A549 (cell line): ENCODE results near the gene ANO4. TPM values are rescaled to one million over a fixed set of nuclear protein-coding genes. Genes with fewer than 3 reads are reported as not detected.

Experiments used
- ATAC-seq, 2 experiments: fragments of 200-7000 bp in 1 of 2; fragments of >200 bp in 1 of 2; cut with Nextera tagmentation in 1 of 2; cut with Tn5 transposase in 1 of 2; 3 replicates each; pipeline versions ENCODE4 v1.8.0 to v1.9.1; 2018 to 2020; ENCODE audit warnings: mild to moderate bottlenecking in 1 of 2, moderate library complexity in 1 of 2
- CTCF ChIA-PET: fragments of 300-600 bp; sonication (Branson Sonifier 250); formaldehyde crosslinking; extraction: SDS; loops from one replicate; lab custom pipeline; 2021; ENCODE audit warnings: antibody characterized with exemption, inconsistent platforms; lab: Yijun Ruan, JAX
- POLR2A ChIA-PET: fragments of 350-600 bp; formaldehyde crosslinking; extraction: SDS; loops from one replicate; lab custom pipeline; 2021; ENCODE audit warnings: antibody characterized with exemption, inconsistent platforms; lab: Yijun Ruan, JAX
- DNase-seq, 2 experiments: peaks; one replicate each; pipeline versions ENCODE4 v3.0.0 to v3.0.0-alpha.2; 2011 to 2016; ENCODE audit warnings: low read depth in 1 of 2, low spot score in 1 of 2
- FAIRE-seq: peaks from 2 replicates; lab custom pipeline; 2011; peaks lifted over from hg19 to GRCh38; lab: Jason Lieb, UNC
- H3K27ac ChIP-seq, 2 experiments: fragments of >200 bp; sonication (Bioruptor Twin); formaldehyde crosslinking; 3 replicates each; pipeline ENCODE4 v1.5.1; 2016 to 2017
- H3K4me1 ChIP-seq: fragments of >200 bp; sonication (Bioruptor Twin); formaldehyde crosslinking; 3 replicates; pipeline ENCODE4 v1.6.1; 2016
- H3K4me2 ChIP-seq: fragments of >200 bp; sonication (Bioruptor Twin); formaldehyde crosslinking; 3 replicates; pipeline ENCODE4 v1.6.1; 2016
- H3K4me3 ChIP-seq: fragments of >200 bp; sonication (Bioruptor Twin); formaldehyde crosslinking; 3 replicates; pipeline ENCODE4 v1.5.1; 2016
- H3K9me3 ChIP-seq: fragments of >200 bp; sonication (Bioruptor Twin); formaldehyde crosslinking; 3 replicates; pipeline ENCODE4 v1.6.1; 2016
- CBX2 ChIP-seq: fragments of 200-600 bp; sonication (generic); IDR thresholded peaks from 2 replicates; pipeline ENCODE4 v1.6.1; 2016; ENCODE audit warnings: low read depth, mild to moderate bottlenecking, borderline replicate concordance
- EHMT2 ChIP-seq: fragments of 200-600 bp; sonication (generic); IDR thresholded peaks from 2 replicates; pipeline ENCODE4 v1.6.1; 2016; ENCODE audit warnings: antibody characterized with exemption, low read depth, mild to moderate bottlenecking, moderate library complexity
- EP300 ChIP-seq, 2 experiments: fragments of >200 bp; sonication (Bioruptor Twin); formaldehyde crosslinking; IDR thresholded peaks; 2 replicates in 1 of 2; 3 replicates in 1 of 2; pipeline ENCODE4 v1.6.1; 2016 to 2017
- FOSB ChIP-seq: fragments of 250-450 bp; sonication (Bioruptor Pico); IDR thresholded peaks from 2 replicates; pipeline ENCODE4 v1.5.0; 2020; ENCODE audit warnings: mild to moderate bottlenecking, moderate library complexity
- FOSL2 ChIP-seq, 2 experiments: fragments of 450-650 bp in 1 of 2; fragments of >200 bp in 1 of 2; sonication (Bioruptor Twin) in 1 of 2; formaldehyde crosslinking; IDR thresholded peaks; 2 replicates each; pipeline versions ENCODE4 v1.5.0 to v1.6.1; 2016 to 2020; ENCODE audit warnings: mild to moderate bottlenecking in 1 of 2, moderate library complexity in 1 of 2
- JUN ChIP-seq, 2 experiments: fragments of >200 bp; sonication (Bioruptor Twin); formaldehyde crosslinking; IDR thresholded peaks; 2 replicates in 1 of 2; 3 replicates in 1 of 2; pipeline ENCODE4 v1.6.1; 2016 to 2017
- KDM1A ChIP-seq: fragments of 200-600 bp; sonication (generic); IDR thresholded peaks from 2 replicates; pipeline ENCODE4 v1.6.1; 2016; ENCODE audit warnings: low read depth, mild to moderate bottlenecking
- KDM5A ChIP-seq: fragments of 200-600 bp; sonication (generic); IDR thresholded peaks from 2 replicates; pipeline ENCODE4 v1.6.1; 2016; ENCODE audit warnings: antibody characterized with exemption, mild to moderate bottlenecking
- NFE2L2 ChIP-seq: fragments of 150-350 bp; conservative IDR thresholded peaks from 2 replicates; pipeline ENCODE4 v1.6.1; 2014; ENCODE audit warnings: low read length
- POLR2AphosphoS2 ChIP-seq: conservative IDR thresholded peaks from 2 replicates; pipeline ENCODE4 v1.6.1; 2012; ENCODE audit warnings: low read length, improper control_type of control experiment, inconsistent platforms
- RAD21 ChIP-seq, 2 experiments: fragments of >200 bp in 1 of 2; sonication (Bioruptor Twin) in 1 of 2; formaldehyde crosslinking in 1 of 2; IDR thresholded peaks in 1 of 2; conservative IDR thresholded peaks in 1 of 2; 2 replicates in 1 of 2; 3 replicates in 1 of 2; pipeline ENCODE4 v1.6.1; 2012 to 2018; ENCODE audit warnings: inconsistent platforms in 1 of 2
- RARB ChIP-seq: fragments of 250-450 bp; sonication (Bioruptor Pico); IDR thresholded peaks from 2 replicates; pipeline ENCODE4 v1.8.0; 2021; ENCODE audit warnings: mild to moderate bottlenecking, moderate library complexity
- SMC3 ChIP-seq: fragments of >200 bp; sonication (Bioruptor Twin); formaldehyde crosslinking; IDR thresholded peaks from 3 replicates; pipeline ENCODE4 v1.6.1; 2018; ENCODE audit warnings: inconsistent platforms
- ZNF302 ChIP-seq: fragments of 250-450 bp; sonication (Bioruptor Pico); IDR thresholded peaks from 2 replicates; pipeline ENCODE4 v1.9.0; 2021; ENCODE audit warnings: inconsistent platforms, mild to moderate bottlenecking, moderate library complexity
- WGBS: methylation state at CpG from one replicate; pipeline ENCODE4 v1.1.6; 2017; ENCODE audit errors: missing lambda C conversion rate; 5-methylcytosine and 5-hydroxymethylcytosine counted together
- polyA plus RNA-seq, 4 experiments: library from polyadenylated mRNA; depleted of rRNA in 3 of 4; stranded (reverse); fragments of >200 nt; fragmentation: RNase III in 1 of 4; extraction: RNeasy Plus Mini Kit Qiagen cat#74134 plus additional on column Dnase treatment in 1 of 4; gene quantifications; 2 replicates in 3 of 4; 3 replicates in 1 of 4; pipeline ENCODE4 v1.2.3, GENCODE V29; 2011 to 2017
- TF ChIP-seq, protein P1 (sequence below): fragments of 150-350 bp; IDR thresholded peaks from 2 replicates; pipeline ENCODE4 v1.6.1; 2014; ENCODE audit warnings: low read depth, mild to moderate bottlenecking, low read length
- TF ChIP-seq, protein P2 (sequence below): fragments of 250-450 bp; sonication (Bioruptor Pico); IDR thresholded peaks from 2 replicates; pipeline ENCODE4 v1.5.0; 2021; ENCODE audit warnings: mild to moderate bottlenecking, moderate library complexity, borderline replicate concordance
- TF ChIP-seq, protein P3 (sequence below): fragments of 200-600 bp; sonication (generic); IDR thresholded peaks from 2 replicates; pipeline ENCODE4 v1.6.1; 2016; ENCODE audit warnings: antibody characterized with exemption, mild to moderate bottlenecking, moderate library complexity
- TF ChIP-seq, protein P4 (sequence below): fragments of >200 bp; sonication (Bioruptor Twin); formaldehyde crosslinking; IDR thresholded peaks from 3 replicates; pipeline ENCODE4 v1.6.1; 2016

ANO4 gene
- polyA plus RNA-seq, 2 of the 4 experiments (the other 2 are of a cell fraction), result 0.17 TPM; not detected in 1

DNA sequence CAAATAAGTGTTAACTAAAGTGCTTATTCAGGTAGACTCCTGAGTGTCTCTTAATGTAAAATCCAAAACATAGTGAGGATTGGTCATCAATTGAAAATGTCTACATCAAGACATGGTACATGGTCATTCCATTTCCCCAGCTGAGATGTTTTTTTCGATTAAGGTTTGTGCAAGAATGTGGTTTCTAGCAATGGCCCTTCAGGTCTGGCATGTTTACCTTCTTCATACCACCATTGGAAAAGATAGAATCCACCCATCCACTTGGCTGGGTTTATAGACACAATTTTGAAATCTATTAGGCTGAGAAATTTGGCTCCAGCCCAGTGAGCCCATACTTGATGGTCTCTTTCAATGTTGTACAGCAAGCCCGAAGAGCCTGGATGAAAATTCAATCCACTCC lies 145.9 kb downstream of the ANO4 start:
- ChIA-PET CTCF (no interaction called here), POLR2A (no interaction called here)
- DNase-seq (no peak), ATAC-seq (no peak), FAIRE-seq (no peak)
- Histone ChIP-seq H3K4me3 (no peak overlapping the region), H3K4me2 (no peak overlapping the region), H3K4me1 (no peaks in the 10 kb centered on the region), H3K27ac (no peak overlapping the region), H3K9me3 (no peaks in the 10 kb centered on the region)
- TF ChIP-seq KDM5A (no peak), JUN (IDR thresholded peaks at IDR 0.05) (no peak), EP300 (IDR thresholded peaks at IDR 0.05) (no peak), ZNF302 (no peak), KDM1A (no peak), CBX2 (no peak), NFE2L2 (no peak), SMC3 (no peak), POLR2AphosphoS2 (no peak), FOSL2 (IDR thresholded peaks at IDR 0.05) (no peak), FOSL2 (CRISPR knock-in tag; IDR thresholded peaks at IDR 0.05) (no peak), FOSB (CRISPR knock-in tag) (no peak), RAD21 (conservative IDR thresholded peaks at IDR 0.05 in 1 of 2, IDR thresholded peaks at IDR 0.05 in 1 of 2) (no peak), RARB (CRISPR knock-in tag) (no peak), EHMT2 (no peak)
- TF ChIP-seq, protein P1, sequence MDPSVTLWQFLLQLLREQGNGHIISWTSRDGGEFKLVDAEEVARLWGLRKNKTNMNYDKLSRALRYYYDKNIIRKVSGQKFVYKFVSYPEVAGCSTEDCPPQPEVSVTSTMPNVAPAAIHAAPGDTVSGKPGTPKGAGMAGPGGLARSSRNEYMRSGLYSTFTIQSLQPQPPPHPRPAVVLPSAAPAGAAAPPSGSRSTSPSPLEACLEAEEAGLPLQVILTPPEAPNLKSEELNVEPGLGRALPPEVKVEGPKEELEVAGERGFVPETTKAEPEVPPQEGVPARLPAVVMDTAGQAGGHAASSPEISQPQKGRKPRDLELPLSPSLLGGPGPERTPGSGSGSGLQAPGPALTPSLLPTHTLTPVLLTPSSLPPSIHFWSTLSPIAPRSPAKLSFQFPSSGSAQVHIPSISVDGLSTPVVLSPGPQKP, result no peak
- TF ChIP-seq, protein P2, sequence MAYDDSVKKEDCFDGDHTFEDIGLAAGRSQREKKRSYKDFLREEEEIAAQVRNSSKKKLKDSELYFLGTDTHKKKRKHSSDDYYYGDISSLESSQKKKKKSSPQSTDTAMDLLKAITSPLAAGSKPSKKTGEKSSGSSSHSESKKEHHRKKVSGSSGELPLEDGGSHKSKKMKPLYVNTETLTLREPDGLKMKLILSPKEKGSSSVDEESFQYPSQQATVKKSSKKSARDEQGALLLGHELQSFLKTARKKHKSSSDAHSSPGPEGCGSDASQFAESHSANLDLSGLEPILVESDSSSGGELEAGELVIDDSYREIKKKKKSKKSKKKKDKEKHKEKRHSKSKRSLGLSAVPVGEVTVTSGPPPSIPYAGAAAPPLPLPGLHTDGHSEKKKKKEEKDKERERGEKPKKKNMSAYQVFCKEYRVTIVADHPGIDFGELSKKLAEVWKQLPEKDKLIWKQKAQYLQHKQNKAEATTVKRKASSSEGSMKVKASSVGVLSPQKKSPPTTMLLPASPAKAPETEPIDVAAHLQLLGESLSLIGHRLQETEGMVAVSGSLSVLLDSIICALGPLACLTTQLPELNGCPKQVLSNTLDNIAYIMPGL (CRISPR knock-in tag), result no peak
- TF ChIP-seq, protein P3, sequence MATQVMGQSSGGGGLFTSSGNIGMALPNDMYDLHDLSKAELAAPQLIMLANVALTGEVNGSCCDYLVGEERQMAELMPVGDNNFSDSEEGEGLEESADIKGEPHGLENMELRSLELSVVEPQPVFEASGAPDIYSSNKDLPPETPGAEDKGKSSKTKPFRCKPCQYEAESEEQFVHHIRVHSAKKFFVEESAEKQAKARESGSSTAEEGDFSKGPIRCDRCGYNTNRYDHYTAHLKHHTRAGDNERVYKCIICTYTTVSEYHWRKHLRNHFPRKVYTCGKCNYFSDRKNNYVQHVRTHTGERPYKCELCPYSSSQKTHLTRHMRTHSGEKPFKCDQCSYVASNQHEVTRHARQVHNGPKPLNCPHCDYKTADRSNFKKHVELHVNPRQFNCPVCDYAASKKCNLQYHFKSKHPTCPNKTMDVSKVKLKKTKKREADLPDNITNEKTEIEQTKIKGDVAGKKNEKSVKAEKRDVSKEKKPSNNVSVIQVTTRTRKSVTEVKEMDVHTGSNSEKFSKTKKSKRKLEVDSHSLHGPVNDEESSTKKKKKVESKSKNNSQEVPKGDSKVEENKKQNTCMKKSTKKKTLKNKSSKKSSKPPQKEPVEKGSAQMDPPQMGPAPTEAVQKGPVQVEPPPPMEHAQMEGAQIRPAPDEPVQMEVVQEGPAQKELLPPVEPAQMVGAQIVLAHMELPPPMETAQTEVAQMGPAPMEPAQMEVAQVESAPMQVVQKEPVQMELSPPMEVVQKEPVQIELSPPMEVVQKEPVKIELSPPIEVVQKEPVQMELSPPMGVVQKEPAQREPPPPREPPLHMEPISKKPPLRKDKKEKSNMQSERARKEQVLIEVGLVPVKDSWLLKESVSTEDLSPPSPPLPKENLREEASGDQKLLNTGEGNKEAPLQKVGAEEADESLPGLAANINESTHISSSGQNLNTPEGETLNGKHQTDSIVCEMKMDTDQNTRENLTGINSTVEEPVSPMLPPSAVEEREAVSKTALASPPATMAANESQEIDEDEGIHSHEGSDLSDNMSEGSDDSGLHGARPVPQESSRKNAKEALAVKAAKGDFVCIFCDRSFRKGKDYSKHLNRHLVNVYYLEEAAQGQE, result no peak
- TF ChIP-seq, protein P4, sequence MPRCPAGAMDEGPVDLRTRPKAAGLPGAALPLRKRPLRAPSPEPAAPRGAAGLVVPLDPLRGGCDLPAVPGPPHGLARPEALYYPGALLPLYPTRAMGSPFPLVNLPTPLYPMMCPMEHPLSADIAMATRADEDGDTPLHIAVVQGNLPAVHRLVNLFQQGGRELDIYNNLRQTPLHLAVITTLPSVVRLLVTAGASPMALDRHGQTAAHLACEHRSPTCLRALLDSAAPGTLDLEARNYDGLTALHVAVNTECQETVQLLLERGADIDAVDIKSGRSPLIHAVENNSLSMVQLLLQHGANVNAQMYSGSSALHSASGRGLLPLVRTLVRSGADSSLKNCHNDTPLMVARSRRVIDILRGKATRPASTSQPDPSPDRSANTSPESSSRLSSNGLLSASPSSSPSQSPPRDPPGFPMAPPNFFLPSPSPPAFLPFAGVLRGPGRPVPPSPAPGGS, result no peak
- WGBS, result 3% methylated on average over 2 of the region's 2 CpGs
